SK-N-SH (cell line): ENCODE data around the gene WDR6. TPM values are rescaled to one million over a fixed set of nuclear protein-coding genes. Genes with fewer than 3 reads are reported as not detected.

ENCODE experiments used
- CTCF ChIA-PET: fragments of 300-600, 350-600 bp; formaldehyde crosslinking; extraction: SDS; loops from one replicate; lab custom pipeline; 2021; lab: Yijun Ruan, JAX
- POLR2A ChIA-PET: fragments of 350-600 bp; sonication (Branson Sonifier 250); formaldehyde crosslinking; extraction: SDS; loops from one replicate; lab custom pipeline; 2020; ENCODE audit warnings: antibody characterized with exemption, inconsistent platforms; lab: Yijun Ruan, JAX
- DNase-seq: peaks from one replicate; pipeline ENCODE4 v3.0.0; 2012
- H2AFZ ChIP-seq: fragments of 200-600 bp; sonication (generic); 2 replicates; pipeline ENCODE4 v1.8.1; 2016; ENCODE audit warnings: antibody characterized with exemption, mild to moderate bottlenecking, low read depth
- H3F3A ChIP-seq: fragments of 200-600 bp; sonication (generic); replicated peaks from 2 replicates; pipeline ENCODE3; 2016; ENCODE audit warnings: antibody characterized with exemption, mild to moderate bottlenecking; ENCODE audit not compliant: insufficient read depth
- H3K27ac ChIP-seq, 2 experiments: fragments of 200-500 bp in 1 of 2; fragments of 200-600 bp in 1 of 2; sonication (Bioruptor generic) in 1 of 2; sonication (generic), shearing (Covaris generic) in 1 of 2; 2 replicates each; pipeline versions ENCODE4 v1.5.1 to v1.6.1; 2014 to 2016; ENCODE audit warnings: low read depth in 2 of 2, inconsistent platforms in 1 of 2, low read length in 1 of 2, mild to moderate bottlenecking in 1 of 2, mixed read lengths in 1 of 2
- H3K27me3 ChIP-seq: fragments of 200-600 bp; sonication (generic), shearing (Covaris generic); 2 replicates; pipeline ENCODE4 v1.6.1; 2016; ENCODE audit warnings: mixed run types; ENCODE audit not compliant: insufficient read depth
- H3K36me3 ChIP-seq, 2 experiments: fragments of 200-500 bp in 1 of 2; fragments of 200-600 bp in 1 of 2; sonication (Bioruptor generic) in 1 of 2; sonication (generic) in 1 of 2; replicated peaks in 1 of 2; 2 replicates each; pipeline versions ENCODE3 to v1.5.1; 2014 to 2016; ENCODE audit warnings: low read length in 1 of 2, mild to moderate bottlenecking in 1 of 2; ENCODE audit not compliant: insufficient read depth in 2 of 2, control insufficient read depth in 1 of 2
- H3K4me1 ChIP-seq, 2 experiments: fragments of 200-500 bp in 1 of 2; fragments of 200-600 bp in 1 of 2; sonication (Bioruptor generic) in 1 of 2; sonication (generic), shearing (Covaris generic) in 1 of 2; 2 replicates each; pipeline versions ENCODE4 v1.5.1 to v1.6.1; 2014 to 2016; ENCODE audit warnings: low read depth in 1 of 2, low read length in 1 of 2, mixed run types in 1 of 2; ENCODE audit not compliant: insufficient read depth in 2 of 2, control insufficient read depth in 1 of 2
- H3K4me2 ChIP-seq: fragments of 200-600 bp; sonication (generic), shearing (Covaris generic); 2 replicates; pipeline ENCODE4 v1.6.1; 2017; ENCODE audit warnings: mixed run types
- H3K4me3 ChIP-seq, 2 experiments: fragments of 200-500 bp in 1 of 2; fragments of 200-600 bp in 1 of 2; sonication (Bioruptor generic) in 1 of 2; sonication (generic), shearing (Covaris generic) in 1 of 2; 2 replicates each; pipeline versions ENCODE4 v1.5.1 to v1.8.1; 2014 to 2016; ENCODE audit warnings: low read depth in 2 of 2, inconsistent platforms in 1 of 2, low read length in 1 of 2, mild to moderate bottlenecking in 1 of 2, mixed read lengths in 1 of 2, moderate library complexity in 1 of 2
- H3K79me2 ChIP-seq: fragments of 200-600 bp; sonication (generic); 2 replicates; pipeline ENCODE4 v1.8.1; 2017; ENCODE audit warnings: mild to moderate bottlenecking; ENCODE audit not compliant: insufficient read depth
- H3K9ac ChIP-seq: fragments of 200-600 bp; sonication (generic); 2 replicates; pipeline ENCODE4 v1.6.1; 2017; ENCODE audit warnings: mixed run types
- H3K9me2 ChIP-seq: fragments of 200-600 bp; sonication (generic); 2 replicates; pipeline ENCODE4 v1.6.1; 2017; ENCODE audit warnings: mixed run types
- H3K9me3 ChIP-seq: fragments of 200-600 bp; sonication (generic); 2 replicates; pipeline ENCODE4 v1.6.1; 2017; ENCODE audit warnings: mixed run types, mild to moderate bottlenecking, moderate library complexity
- H4K20me1 ChIP-seq: fragments of 200-600 bp; sonication (generic); 2 replicates; pipeline ENCODE4 v1.6.1; 2017; ENCODE audit warnings: mild to moderate bottlenecking, mixed run types; ENCODE audit not compliant: insufficient read depth
- CHD2 ChIP-seq: fragments of 150-350 bp; IDR thresholded peaks from 2 replicates; pipeline ENCODE4 v1.6.1; 2018; ENCODE audit warnings: low read length; ENCODE audit not compliant: partially characterized antibody
- ELF1 ChIP-seq: IDR thresholded peaks from 2 replicates; pipeline ENCODE4 v1.4.0; 2012
- EP300 ChIP-seq, 2 experiments: IDR thresholded peaks; 2 replicates each; pipeline versions ENCODE4 v1.4.0 to v1.6.1; 2012; ENCODE audit warnings: borderline replicate concordance in 1 of 2, low read depth in 1 of 2, low read length in 1 of 2
- EZH2phosphoT487 ChIP-seq: fragments of 200-600 bp; sonication (generic); IDR thresholded peaks from 2 replicates; pipeline ENCODE4 v1.6.1; 2017; ENCODE audit warnings: low read depth, mixed run types, mild to moderate bottlenecking, antibody characterized with exemption, moderate library complexity, borderline replicate concordance
- FOSL2 ChIP-seq: IDR thresholded peaks from 2 replicates; pipeline ENCODE4 v1.4.0; 2012; ENCODE audit warnings: low read depth, mild to moderate bottlenecking, moderate library complexity, borderline replicate concordance
- GATA2 ChIP-seq: sonication (generic); formaldehyde crosslinking; IDR thresholded peaks from 2 replicates; pipeline ENCODE4 v1.5.0; 2020; ENCODE audit warnings: mild to moderate bottlenecking, missing genetic modification reagents
- MEF2A ChIP-seq: IDR thresholded peaks from 2 replicates; pipeline ENCODE4 v1.4.0; 2012; ENCODE audit warnings: low read depth, borderline replicate concordance
- MXI1 ChIP-seq: IDR thresholded peaks from 2 replicates; pipeline ENCODE4 v1.6.1; 2012; ENCODE audit warnings: mild to moderate bottlenecking, low read depth, low read length, improper control_type of control experiment
- NFIC ChIP-seq: IDR thresholded peaks from 2 replicates; pipeline ENCODE4 v1.4.0; 2012; ENCODE audit warnings: borderline replicate concordance
- NRF1 ChIP-seq: IDR thresholded peaks from 2 replicates; pipeline ENCODE4 v1.6.1; 2012; ENCODE audit warnings: low read depth, mild to moderate bottlenecking, low read length
- POLR2AphosphoS5 ChIP-seq: IDR thresholded peaks from 2 replicates; pipeline ENCODE4 v1.6.1; 2012; ENCODE audit warnings: low read depth, low read length
- RFX5 ChIP-seq: IDR thresholded peaks from 2 replicates; pipeline ENCODE4 v1.6.1; 2012; ENCODE audit warnings: mild to moderate bottlenecking, improper control_type of control experiment, low read length
- SIN3A ChIP-seq: IDR thresholded peaks from 2 replicates; pipeline ENCODE4 v1.6.1; 2012; ENCODE audit warnings: low read depth, mild to moderate bottlenecking, low read length, moderate library complexity, borderline replicate concordance
- SMC3 ChIP-seq: IDR thresholded peaks from 2 replicates; pipeline ENCODE4 v1.6.1; 2012; ENCODE audit warnings: low read depth, low read length, improper control_type of control experiment
- TEAD4 ChIP-seq: IDR thresholded peaks from 2 replicates; pipeline ENCODE4 v1.4.0; 2012; ENCODE audit warnings: mild to moderate bottlenecking, borderline replicate concordance; ENCODE audit not compliant: insufficient read depth
- YY1 ChIP-seq: IDR thresholded peaks from 2 replicates; pipeline ENCODE4 v1.4.0; 2012; ENCODE audit warnings: low read depth, mild to moderate bottlenecking
- WGBS: methylation state at CpG from one replicate; pipeline ENCODE4 v1.1.6; 2017; ENCODE audit warnings: low lambda C conversion rate; 5-methylcytosine and 5-hydroxymethylcytosine counted together
- polyA plus RNA-seq, 3 experiments: library from polyadenylated mRNA; depleted of rRNA; stranded (reverse); fragments of >200 nt; gene quantifications; 2 replicates each; pipeline ENCODE4 v1.2.3, GENCODE V29; 2012
- TF ChIP-seq, protein P1 (sequence below): fragments of 150-350 bp; IDR thresholded peaks from 2 replicates; pipeline ENCODE4 v1.6.1; 2017; ENCODE audit warnings: antibody characterized with exemption, low read length, low read depth, borderline replicate concordance
- TF ChIP-seq, protein P2 (sequence below): IDR thresholded peaks from 2 replicates; pipeline ENCODE4; 2012
- TF ChIP-seq, protein P3 (sequence below): IDR thresholded peaks from 2 replicates; pipeline ENCODE4 v1.4.0; 2012; ENCODE audit warnings: low read depth, borderline replicate concordance
- TF ChIP-seq, protein P4 (sequence below): IDR thresholded peaks from 2 replicates; pipeline ENCODE4 v1.4.0; 2012; ENCODE audit warnings: low read depth
- TF ChIP-seq, protein P5 (sequence below): IDR thresholded peaks from 2 replicates; pipeline ENCODE4 v1.4.0; 2012; ENCODE audit warnings: low read depth, borderline replicate concordance

Gene WDR6
- polyA plus RNA-seq, 1 of the 3 experiments (the other 2 are of a cell fraction): 230 TPM

DNA sequence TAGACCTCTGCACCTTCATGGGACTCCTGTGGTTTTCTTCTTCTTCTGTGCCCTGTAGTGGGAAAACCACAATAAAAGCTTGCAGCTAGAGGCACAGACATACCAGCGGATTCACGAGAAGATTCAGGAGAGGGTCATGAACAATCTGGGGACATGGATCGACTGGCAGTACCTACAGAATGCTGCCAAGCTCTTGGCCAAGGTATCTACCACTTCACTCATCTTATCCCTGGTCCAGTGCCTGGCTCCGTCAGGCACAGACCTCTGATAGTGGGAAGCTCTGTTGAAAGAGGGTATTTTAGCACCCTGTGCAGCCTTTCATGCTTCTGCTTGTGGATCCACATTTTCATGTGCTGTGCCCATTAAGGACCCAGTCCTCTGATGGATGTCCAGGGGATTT is 26.9 kb upstream of the WDR6 start:
- WGBS: 85% methylated on average over 4 of the region's 4 CpGs
- Histone ChIP-seq H3K4me3 (no peak overlapping the region), H3K9me2 (no peaks in the 10 kb centered on the region)
- TF ChIP-seq NFIC (no peak), RFX5 (no peak)
- TF ChIP-seq, all 33 proteins: peak for 0
- no peak overlapping the region for H3K9ac ChIP-seq
- H3K36me3 ChIP-seq: peaks cover 56 to 66% of the 10 kb centered on the region in 2 experiments
- no peaks in the 10 kb centered on the region for H4K20me1 ChIP-seq
- H2AFZ ChIP-seq: no peak overlapping the region
- H3K79me2 ChIP-seq: no peaks in the 10 kb centered on the region
- ChIA-PET POLR2A (no interaction called here), CTCF (interaction anchor here (1.2 to 1.3 kb wide), 2 partner anchors 8 to 10 kb away, joined by 3 to 6 read pairs; no protein-coding TSS in a partner anchor)
- no peaks in the 10 kb centered on the region for H3K4me1 ChIP-seq
- no peaks in the 10 kb centered on the region for H3K9me3 ChIP-seq
- DNase-seq: no peak
- no peaks in the 10 kb centered on the region for H3F3A ChIP-seq
- no peaks in the 10 kb centered on the region for H3K27me3 ChIP-seq
- no peak overlapping the region for H3K27ac ChIP-seq
- H3K4me2 ChIP-seq: no peak overlapping the region

DNA sequence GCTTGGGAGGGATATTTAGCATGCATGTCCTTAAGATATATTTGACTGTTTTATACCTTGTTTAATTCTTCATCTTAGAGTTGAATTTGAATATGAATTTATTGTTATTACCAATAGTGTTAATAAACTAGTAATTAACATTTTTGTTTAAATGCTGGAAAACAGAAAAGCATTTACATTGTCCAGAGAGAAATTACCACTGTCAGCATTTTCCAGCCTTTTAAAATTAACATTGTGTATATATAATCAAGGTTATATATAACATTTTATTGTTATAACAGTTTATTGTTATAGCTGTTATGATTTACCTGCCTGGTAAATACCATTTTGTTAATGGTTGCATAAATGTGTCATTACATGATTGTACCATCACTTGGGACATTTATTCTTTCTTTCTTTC is 25.2 kb upstream of the WDR6 start:
- TF ChIP-seq, protein P1, sequence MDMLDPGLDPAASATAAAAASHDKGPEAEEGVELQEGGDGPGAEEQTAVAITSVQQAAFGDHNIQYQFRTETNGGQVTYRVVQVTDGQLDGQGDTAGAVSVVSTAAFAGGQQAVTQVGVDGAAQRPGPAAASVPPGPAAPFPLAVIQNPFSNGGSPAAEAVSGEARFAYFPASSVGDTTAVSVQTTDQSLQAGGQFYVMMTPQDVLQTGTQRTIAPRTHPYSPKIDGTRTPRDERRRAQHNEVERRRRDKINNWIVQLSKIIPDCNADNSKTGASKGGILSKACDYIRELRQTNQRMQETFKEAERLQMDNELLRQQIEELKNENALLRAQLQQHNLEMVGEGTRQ: no peak
- TF ChIP-seq, protein P2, sequence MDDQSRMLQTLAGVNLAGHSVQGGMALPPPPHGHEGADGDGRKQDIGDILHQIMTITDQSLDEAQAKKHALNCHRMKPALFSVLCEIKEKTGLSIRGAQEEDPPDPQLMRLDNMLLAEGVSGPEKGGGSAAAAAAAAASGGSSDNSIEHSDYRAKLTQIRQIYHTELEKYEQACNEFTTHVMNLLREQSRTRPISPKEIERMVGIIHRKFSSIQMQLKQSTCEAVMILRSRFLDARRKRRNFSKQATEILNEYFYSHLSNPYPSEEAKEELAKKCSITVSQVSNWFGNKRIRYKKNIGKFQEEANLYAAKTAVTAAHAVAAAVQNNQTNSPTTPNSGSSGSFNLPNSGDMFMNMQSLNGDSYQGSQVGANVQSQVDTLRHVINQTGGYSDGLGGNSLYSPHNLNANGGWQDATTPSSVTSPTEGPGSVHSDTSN: no peak
- no peak for TF ChIP-seq GATA2 (CRISPR knock-in tag)
- TF ChIP-seq RFX5: no peak
- TF ChIP-seq, protein P3, sequence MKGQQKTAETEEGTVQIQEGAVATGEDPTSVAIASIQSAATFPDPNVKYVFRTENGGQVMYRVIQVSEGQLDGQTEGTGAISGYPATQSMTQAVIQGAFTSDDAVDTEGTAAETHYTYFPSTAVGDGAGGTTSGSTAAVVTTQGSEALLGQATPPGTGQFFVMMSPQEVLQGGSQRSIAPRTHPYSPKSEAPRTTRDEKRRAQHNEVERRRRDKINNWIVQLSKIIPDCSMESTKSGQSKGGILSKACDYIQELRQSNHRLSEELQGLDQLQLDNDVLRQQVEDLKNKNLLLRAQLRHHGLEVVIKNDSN: no peak
- no peak for TF ChIP-seq CHD2
- no peak for TF ChIP-seq EP300 (IDR thresholded peaks at IDR 0.05; ENCODE audit: borderline replicate concordance in 1 of 2, low read depth in 1 of 2, low read length in 1 of 2)
- TF ChIP-seq EZH2phosphoT487: no peak
- TF ChIP-seq NRF1: no peak
- no peak for TF ChIP-seq SIN3A
- no peak for TF ChIP-seq YY1
- TF ChIP-seq, protein P4, sequence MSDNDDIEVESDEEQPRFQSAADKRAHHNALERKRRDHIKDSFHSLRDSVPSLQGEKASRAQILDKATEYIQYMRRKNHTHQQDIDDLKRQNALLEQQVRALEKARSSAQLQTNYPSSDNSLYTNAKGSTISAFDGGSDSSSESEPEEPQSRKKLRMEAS: no peak
- TF ChIP-seq FOSL2: no peak
- no peak for TF ChIP-seq MXI1
- no peak for TF ChIP-seq ELF1
- TF ChIP-seq SMC3: no peak
- no peak for TF ChIP-seq TEAD4
- no peak for TF ChIP-seq POLR2AphosphoS5
- TF ChIP-seq MEF2A: no peak
- TF ChIP-seq, protein P5, sequence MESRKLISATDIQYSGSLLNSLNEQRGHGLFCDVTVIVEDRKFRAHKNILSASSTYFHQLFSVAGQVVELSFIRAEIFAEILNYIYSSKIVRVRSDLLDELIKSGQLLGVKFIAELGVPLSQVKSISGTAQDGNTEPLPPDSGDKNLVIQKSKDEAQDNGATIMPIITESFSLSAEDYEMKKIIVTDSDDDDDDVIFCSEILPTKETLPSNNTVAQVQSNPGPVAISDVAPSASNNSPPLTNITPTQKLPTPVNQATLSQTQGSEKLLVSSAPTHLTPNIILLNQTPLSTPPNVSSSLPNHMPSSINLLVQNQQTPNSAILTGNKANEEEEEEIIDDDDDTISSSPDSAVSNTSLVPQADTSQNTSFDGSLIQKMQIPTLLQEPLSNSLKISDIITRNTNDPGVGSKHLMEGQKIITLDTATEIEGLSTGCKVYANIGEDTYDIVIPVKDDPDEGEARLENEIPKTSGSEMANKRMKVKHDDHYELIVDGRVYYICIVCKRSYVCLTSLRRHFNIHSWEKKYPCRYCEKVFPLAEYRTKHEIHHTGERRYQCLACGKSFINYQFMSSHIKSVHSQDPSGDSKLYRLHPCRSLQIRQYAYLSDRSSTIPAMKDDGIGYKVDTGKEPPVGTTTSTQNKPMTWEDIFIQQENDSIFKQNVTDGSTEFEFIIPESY: no peak
- no peak overlapping the region for H3K4me3 ChIP-seq
- ChIA-PET POLR2A (no interaction called here), CTCF (no interaction called here)
- H3F3A ChIP-seq: no peaks in the 10 kb centered on the region
- no peaks in the 10 kb centered on the region for H4K20me1 ChIP-seq
- H3K36me3 ChIP-seq: peaks cover 43 to 63% of the 10 kb centered on the region in 2 experiments
- no peaks in the 10 kb centered on the region for H3K79me2 ChIP-seq
- no peaks in the 10 kb centered on the region for H3K9me2 ChIP-seq
- no peak overlapping the region for H3K9ac ChIP-seq
- H3K27me3 ChIP-seq: no peaks in the 10 kb centered on the region
- H3K4me2 ChIP-seq: no peak overlapping the region
- H3K4me1 ChIP-seq: no peaks in the 10 kb centered on the region
- DNase-seq: no peak
- no peak overlapping the region for H3K27ac ChIP-seq
- H3K9me3 ChIP-seq: no peaks in the 10 kb centered on the region
- no peak overlapping the region for H2AFZ ChIP-seq
